NOMO-1 (cell line): ENCODE data around the gene AFF3.
A peak's percentile ranks its signal among the peaks of the same experiment; 100 is the strongest.

ENCODE experiments used
- DNase-seq, 2 experiments: peaks; one replicate each; lab custom pipeline; 2025; ENCODE audit not compliant: unreplicated experiment in 2 of 2; lab: John Stamatoyannopoulos, UW

Gene AFF3

GRCh38 chr2:99660616-99661406 lies 481.6 kb downstream of the AFF3 start:
- DNase-seq: peak in 1 of 2 experiments; percentile 5

- no peak for DNase-seq
Observed at GRCh38 chr2:99659874-99660273, 482.5 kb downstream of the AFF3 start.

- no peak for DNase-seq
Observed at GRCh38 chr2:99657691-99658258, 484.6 kb downstream of the AFF3 start.

GRCh38 chr2:99656994-99657393 lies 485.4 kb downstream of the AFF3 start:
- no peak for DNase-seq

- DNase-seq: no peak
Observed at GRCh38 chr2:99653433-99653832, 489.0 kb downstream of the AFF3 start.

- no peak for DNase-seq
Observed at GRCh38 chr2:99652862-99653261, 489.5 kb downstream of the AFF3 start.

GRCh38 chr2:99651930-99652670 lies 490.3 kb downstream of the AFF3 start:
- DNase-seq: no peak

- DNase-seq: no peak
Observed at GRCh38 chr2:99648906-99649789, 493.2 kb downstream of the AFF3 start.

- peak in 1 of 2 experiments; percentile 6 for DNase-seq
Observed at GRCh38 chr2:99648178-99648844, 494.1 kb downstream of the AFF3 start.

- no peak for DNase-seq
Observed at GRCh38 chr2:99645960-99646359, 496.4 kb downstream of the AFF3 start.

GRCh38 chr2:99644419-99644787 lies 498.0 kb downstream of the AFF3 start:
- no peak for DNase-seq

- DNase-seq: no peak
Observed at GRCh38 chr2:99643787-99644418, 498.5 kb downstream of the AFF3 start.

GRCh38 chr2:99641999-99642398 lies 500.4 kb downstream of the AFF3 start:
- no peak for DNase-seq

- DNase-seq: no peak
Observed at GRCh38 chr2:99640635-99641151, 501.7 kb downstream of the AFF3 start.

GRCh38 chr2:99638791-99639190 lies 503.6 kb downstream of the AFF3 start:
- DNase-seq: no peak

GRCh38 chr2:99637159-99637697 lies 505.2 kb downstream of the AFF3 start:
- no peak for DNase-seq

GRCh38 chr2:99636144-99637034 lies 506.0 kb downstream of the AFF3 start:
- no peak for DNase-seq

GRCh38 chr2:99635710-99636109 lies 506.7 kb downstream of the AFF3 start:
- no peak for DNase-seq
